Measurements from ENCODE around the gene DMD. TPM values are rescaled to one million over a fixed set of nuclear protein-coding genes. Genes with fewer than 3 reads are reported as not detected.

DMD gene
- total RNA-seq, 1 experiment from 2014 or later = 2.2 TPM

DNA sequence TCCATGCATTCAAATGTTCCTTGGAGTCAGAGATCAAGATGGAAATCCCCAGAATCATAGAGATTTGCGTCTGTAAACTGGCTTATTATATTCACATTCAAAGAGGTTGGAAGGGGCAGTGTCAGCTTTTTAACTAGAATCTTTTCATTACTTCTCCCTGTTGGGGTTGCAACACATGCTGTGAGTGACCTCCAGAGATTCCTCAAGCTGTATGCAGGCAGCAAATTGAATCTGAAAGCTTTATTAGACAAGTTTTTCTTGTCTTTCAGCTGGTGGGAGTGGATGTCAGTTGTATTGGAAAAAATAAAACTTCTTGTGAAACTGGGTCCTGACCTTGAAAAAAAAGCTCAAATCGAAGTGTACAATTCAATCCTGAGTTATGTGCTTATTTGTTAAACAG, 1403.0 kb downstream of the DMD start:
- DNase-seq (ENCODE audit: low read depth, low spot score) = no peak
- in situ Hi-C loops (cut with HindIII; ENCODE audit: low pct_unique_long_range_greater_than_20kb, low sequenced_read_pairs) = no loop called here
- Histone ChIP-seq H3K27ac (ENCODE audit: low read length) (no peak overlapping the region), H3K4me1 (ENCODE audit: control insufficient read depth, insufficient read depth, low read length) (no peaks in the 10 kb centered on the region), H3K27me3 (ENCODE audit: control insufficient read depth, insufficient read depth, low read length) (no peaks in the 10 kb centered on the region), H3K4me3 (ENCODE audit: low read depth in 2 of 2, low read length in 2 of 2) (no peak overlapping the region), H3K9me3 (ENCODE audit: control insufficient read depth, insufficient read depth, low read depth, low read length) (no peaks in the 10 kb centered on the region), H3K36me3 (ENCODE audit: control insufficient read depth, insufficient read depth, low read length) (no peaks in the 10 kb centered on the region)
- no TSS peak for BruUV-seq (replicated peaks)
- POLR2A ChIA-PET = no interaction called here
- no peak for ATAC-seq
- intact Hi-C loops (cut with micrococcal nuclease; ENCODE audit: unreplicated experiment) = no loop called here
- TF ChIP-seq SIN3A (IDR thresholded peaks at IDR 0.05; ENCODE audit: borderline replicate concordance, insufficient read depth, low read depth, low read length) (no peak), POLR2AphosphoS5 (IDR thresholded peaks at IDR 0.05; ENCODE audit: low read depth, low read length) (no peak), TCF7L2 (IDR thresholded peaks at IDR 0.05; ENCODE audit: low read depth, low read length) (no peak)
- TF ChIP-seq, protein P1, sequence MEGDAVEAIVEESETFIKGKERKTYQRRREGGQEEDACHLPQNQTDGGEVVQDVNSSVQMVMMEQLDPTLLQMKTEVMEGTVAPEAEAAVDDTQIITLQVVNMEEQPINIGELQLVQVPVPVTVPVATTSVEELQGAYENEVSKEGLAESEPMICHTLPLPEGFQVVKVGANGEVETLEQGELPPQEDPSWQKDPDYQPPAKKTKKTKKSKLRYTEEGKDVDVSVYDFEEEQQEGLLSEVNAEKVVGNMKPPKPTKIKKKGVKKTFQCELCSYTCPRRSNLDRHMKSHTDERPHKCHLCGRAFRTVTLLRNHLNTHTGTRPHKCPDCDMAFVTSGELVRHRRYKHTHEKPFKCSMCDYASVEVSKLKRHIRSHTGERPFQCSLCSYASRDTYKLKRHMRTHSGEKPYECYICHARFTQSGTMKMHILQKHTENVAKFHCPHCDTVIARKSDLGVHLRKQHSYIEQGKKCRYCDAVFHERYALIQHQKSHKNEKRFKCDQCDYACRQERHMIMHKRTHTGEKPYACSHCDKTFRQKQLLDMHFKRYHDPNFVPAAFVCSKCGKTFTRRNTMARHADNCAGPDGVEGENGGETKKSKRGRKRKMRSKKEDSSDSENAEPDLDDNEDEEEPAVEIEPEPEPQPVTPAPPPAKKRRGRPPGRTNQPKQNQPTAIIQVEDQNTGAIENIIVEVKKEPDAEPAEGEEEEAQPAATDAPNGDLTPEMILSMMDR (IDR thresholded peaks at IDR 0.05) = no peak
- TF ChIP-seq, protein P2, sequence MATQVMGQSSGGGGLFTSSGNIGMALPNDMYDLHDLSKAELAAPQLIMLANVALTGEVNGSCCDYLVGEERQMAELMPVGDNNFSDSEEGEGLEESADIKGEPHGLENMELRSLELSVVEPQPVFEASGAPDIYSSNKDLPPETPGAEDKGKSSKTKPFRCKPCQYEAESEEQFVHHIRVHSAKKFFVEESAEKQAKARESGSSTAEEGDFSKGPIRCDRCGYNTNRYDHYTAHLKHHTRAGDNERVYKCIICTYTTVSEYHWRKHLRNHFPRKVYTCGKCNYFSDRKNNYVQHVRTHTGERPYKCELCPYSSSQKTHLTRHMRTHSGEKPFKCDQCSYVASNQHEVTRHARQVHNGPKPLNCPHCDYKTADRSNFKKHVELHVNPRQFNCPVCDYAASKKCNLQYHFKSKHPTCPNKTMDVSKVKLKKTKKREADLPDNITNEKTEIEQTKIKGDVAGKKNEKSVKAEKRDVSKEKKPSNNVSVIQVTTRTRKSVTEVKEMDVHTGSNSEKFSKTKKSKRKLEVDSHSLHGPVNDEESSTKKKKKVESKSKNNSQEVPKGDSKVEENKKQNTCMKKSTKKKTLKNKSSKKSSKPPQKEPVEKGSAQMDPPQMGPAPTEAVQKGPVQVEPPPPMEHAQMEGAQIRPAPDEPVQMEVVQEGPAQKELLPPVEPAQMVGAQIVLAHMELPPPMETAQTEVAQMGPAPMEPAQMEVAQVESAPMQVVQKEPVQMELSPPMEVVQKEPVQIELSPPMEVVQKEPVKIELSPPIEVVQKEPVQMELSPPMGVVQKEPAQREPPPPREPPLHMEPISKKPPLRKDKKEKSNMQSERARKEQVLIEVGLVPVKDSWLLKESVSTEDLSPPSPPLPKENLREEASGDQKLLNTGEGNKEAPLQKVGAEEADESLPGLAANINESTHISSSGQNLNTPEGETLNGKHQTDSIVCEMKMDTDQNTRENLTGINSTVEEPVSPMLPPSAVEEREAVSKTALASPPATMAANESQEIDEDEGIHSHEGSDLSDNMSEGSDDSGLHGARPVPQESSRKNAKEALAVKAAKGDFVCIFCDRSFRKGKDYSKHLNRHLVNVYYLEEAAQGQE (IDR thresholded peaks at IDR 0.05; ENCODE audit: insufficient read depth in 1 of 2, low read depth in 2 of 2, low read length in 1 of 2) = no peak
- CTCF ChIA-PET = no interaction called here

DNA sequence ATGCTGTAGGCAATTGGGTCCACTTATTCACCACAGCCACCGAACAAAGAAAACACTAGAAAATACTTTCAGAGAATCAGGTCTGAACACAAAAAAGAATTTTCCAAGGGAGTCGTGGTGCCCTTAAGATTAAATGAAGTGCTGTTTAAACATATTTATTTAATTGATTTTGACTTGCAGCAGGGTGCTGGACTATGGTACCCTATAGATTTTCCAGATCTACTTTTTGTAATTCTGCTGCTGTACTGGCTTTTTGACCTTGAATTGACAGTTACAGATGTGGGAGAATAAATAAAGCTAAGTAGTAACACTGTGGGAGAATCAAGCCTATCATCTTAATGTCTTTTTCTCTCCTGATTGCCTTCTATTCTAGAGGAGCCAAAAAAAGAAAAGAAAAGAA, 1404.2 kb downstream of the DMD start:
- H3K27me3 ChIP-seq (ENCODE audit: control insufficient read depth, insufficient read depth, low read length) = no peaks in the 10 kb centered on the region
- POLR2A ChIA-PET = no interaction called here
- DNase-seq (ENCODE audit: low read depth, low spot score) (no peak), ATAC-seq (no peak)
- no TSS peak for BruUV-seq (replicated peaks)
- H3K4me1 ChIP-seq (ENCODE audit: control insufficient read depth, insufficient read depth, low read length) = no peaks in the 10 kb centered on the region
- intact Hi-C loops (cut with micrococcal nuclease; ENCODE audit: unreplicated experiment) (no loop called here), in situ Hi-C loops (cut with HindIII; ENCODE audit: low pct_unique_long_range_greater_than_20kb, low sequenced_read_pairs) (no loop called here)
- CTCF ChIA-PET = no interaction called here
- no peak overlapping the region for H3K27ac ChIP-seq (ENCODE audit: low read length)
- no peaks in the 10 kb centered on the region for H3K36me3 ChIP-seq (ENCODE audit: control insufficient read depth, insufficient read depth, low read length)
- no peaks in the 10 kb centered on the region for H3K9me3 ChIP-seq (ENCODE audit: control insufficient read depth, insufficient read depth, low read depth, low read length)
- TF ChIP-seq SIN3A (IDR thresholded peaks at IDR 0.05; ENCODE audit: borderline replicate concordance, insufficient read depth, low read depth, low read length) (no peak), TCF7L2 (IDR thresholded peaks at IDR 0.05; ENCODE audit: low read depth, low read length) (no peak), POLR2AphosphoS5 (IDR thresholded peaks at IDR 0.05; ENCODE audit: low read depth, low read length) (no peak)
- TF ChIP-seq, protein P1 (IDR thresholded peaks at IDR 0.05) = no peak
- TF ChIP-seq, protein P2 (IDR thresholded peaks at IDR 0.05; ENCODE audit: insufficient read depth in 1 of 2, low read depth in 2 of 2, low read length in 1 of 2) = no peak
- H3K4me3 ChIP-seq (ENCODE audit: low read depth in 2 of 2, low read length in 2 of 2) = no peak overlapping the region

Data from Panc1 (cell line).